ENCODE results near the gene TP53. TPM values are rescaled to one million over a fixed set of nuclear protein-coding genes. Genes with fewer than 3 reads are reported as not detected.

TP53 gene
- total and polyA plus RNA-seq, 9 of the 15 experiments (the other 6 are each of a cell fraction or from before 2014, with no cell fraction given) = 2.8 to 14.0 (median 7.1) TPM

DNA sequence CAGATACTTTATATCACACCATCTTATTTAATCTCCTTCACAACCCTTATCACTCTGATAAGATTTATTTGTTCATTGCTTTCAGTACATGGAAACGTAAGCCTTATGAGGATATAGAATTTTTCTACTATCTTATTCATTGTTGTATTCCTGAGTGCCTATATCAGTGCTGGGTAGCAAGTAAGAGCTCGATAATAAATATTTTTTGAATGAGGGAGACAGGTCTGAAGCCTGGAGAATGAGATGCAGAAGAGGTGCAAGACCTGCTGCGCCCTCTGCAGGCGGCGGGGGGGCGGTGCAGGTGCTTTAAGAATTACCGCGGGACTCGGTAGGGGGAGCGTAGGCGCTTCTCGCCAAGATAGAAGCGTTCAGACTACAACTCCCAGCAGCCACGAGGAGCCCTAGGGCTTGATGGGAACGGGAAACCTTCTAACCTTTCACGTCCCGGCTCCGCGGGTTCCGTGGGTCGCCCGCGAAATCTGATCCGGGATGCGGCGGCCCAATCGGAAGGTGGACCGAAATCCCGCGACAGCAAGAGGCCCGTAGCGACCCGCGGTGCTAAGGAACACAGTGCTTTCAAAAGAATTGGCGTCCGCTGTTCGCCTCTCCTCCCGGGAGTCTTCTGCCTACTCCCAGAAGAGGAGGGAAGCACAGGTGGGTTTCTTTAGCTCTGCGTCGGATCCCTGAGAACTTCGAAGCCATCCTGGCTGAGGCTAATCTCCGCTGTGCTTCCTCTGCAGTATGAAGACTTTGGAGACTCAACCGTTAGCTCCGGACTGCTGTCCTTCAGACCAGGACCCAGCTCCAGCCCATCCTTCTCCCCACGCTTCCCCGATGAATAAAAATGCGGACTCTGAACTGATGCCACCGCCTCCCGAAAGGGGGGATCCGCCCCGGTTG lies 868 bp upstream of the TP53 start, which contains the start of gene WRAP53 (continued):
- TF ChIP-seq, protein P1, sequence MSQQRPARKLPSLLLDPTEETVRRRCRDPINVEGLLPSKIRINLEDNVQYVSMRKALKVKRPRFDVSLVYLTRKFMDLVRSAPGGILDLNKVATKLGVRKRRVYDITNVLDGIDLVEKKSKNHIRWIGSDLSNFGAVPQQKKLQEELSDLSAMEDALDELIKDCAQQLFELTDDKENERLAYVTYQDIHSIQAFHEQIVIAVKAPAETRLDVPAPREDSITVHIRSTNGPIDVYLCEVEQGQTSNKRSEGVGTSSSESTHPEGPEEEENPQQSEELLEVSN (IDR thresholded peaks at IDR 0.05; ENCODE audit: borderline replicate concordance in 1 of 2, extremely low read depth in 1 of 2, insufficient read depth in 1 of 2, insufficient read length in 1 of 2, low read depth in 1 of 2, low read length in 1 of 2, poor library complexity in 1 of 2, severe bottlenecking in 1 of 2) = peak in 1 of 2 experiments; percentile 14
- TF ChIP-seq, protein P2, sequence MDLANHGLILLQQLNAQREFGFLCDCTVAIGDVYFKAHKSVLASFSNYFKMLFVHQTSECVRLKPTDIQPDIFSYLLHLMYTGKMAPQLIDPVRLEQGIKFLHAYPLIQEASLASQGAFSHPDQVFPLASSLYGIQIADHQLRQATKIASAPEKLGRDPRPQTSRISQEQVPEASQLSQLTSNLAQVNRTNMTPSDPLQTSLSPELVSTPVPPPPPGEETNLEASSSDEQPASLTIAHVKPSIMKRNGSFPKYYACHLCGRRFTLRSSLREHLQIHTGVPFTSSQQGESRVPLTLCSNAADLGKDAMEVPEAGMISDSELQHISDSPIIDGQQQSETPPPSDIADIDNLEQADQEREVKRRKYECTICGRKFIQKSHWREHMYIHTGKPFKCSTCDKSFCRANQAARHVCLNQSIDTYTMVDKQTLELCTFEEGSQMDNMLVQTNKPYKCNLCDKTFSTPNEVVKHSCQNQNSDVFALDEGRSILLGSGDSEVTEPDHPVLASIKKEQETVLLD (IDR thresholded peaks at IDR 0.05) = no peak
- TF ChIP-seq RAD21 (CRISPR knock-in tag; conservative IDR thresholded peaks at IDR 0.05 in 1 of 2, IDR thresholded peaks at IDR 0.05 in 1 of 2) (peak; percentile 75 to 84), JUND (IDR thresholded peaks at IDR 0.05; ENCODE audit: borderline replicate concordance, low read depth, low read length) (0 out of 2 replicates have a peak, but pooled peaks have one; percentile 15), JUND (tag; IDR thresholded peaks at IDR 0.05; ENCODE audit: borderline replicate concordance, low read depth, low read length) (no peak), SIN3B (IDR thresholded peaks at IDR 0.05; ENCODE audit: low read depth) (0 out of 2 replicates have a peak, but pooled peaks have one; percentile 22), CREM (IDR thresholded peaks at IDR 0.05; ENCODE audit: low read depth) (peak; percentile 72; the same call in 1 of the 2 replicates), ZNF717 (CRISPR knock-in tag; IDR thresholded peaks at IDR 0.05) (no peak), STAG1 (CRISPR knock-in tag; IDR thresholded peaks at IDR 0.05; ENCODE audit: borderline replicate concordance) (no peak), MEIS2 (IDR thresholded peaks at IDR 0.05; ENCODE audit: partially characterized antibody) (peak; percentile 44), ESRRA (IDR thresholded peaks at IDR 0.05; ENCODE audit: borderline replicate concordance, low read depth) (peak; percentile 64), SUPT5H (IDR thresholded peaks at IDR 0.05) (peak; percentile 57), RBFOX2 (IDR thresholded peaks at IDR 0.05; ENCODE audit: low read depth, low read length) (peak; percentile 75), RCOR1 (IDR thresholded peaks at IDR 0.05; ENCODE audit: borderline replicate concordance in 1 of 2, low read depth in 2 of 2, low read length in 2 of 2) (0 out of 4 replicates have a peak, but pooled peaks of 1 of the 2 experiments have one; percentile 43)
- TF ChIP-seq, protein P3, sequence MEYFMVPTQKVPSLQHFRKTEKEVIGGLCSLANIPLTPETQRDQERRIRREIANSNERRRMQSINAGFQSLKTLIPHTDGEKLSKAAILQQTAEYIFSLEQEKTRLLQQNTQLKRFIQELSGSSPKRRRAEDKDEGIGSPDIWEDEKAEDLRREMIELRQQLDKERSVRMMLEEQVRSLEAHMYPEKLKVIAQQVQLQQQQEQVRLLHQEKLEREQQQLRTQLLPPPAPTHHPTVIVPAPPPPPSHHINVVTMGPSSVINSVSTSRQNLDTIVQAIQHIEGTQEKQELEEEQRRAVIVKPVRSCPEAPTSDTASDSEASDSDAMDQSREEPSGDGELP (CRISPR knock-in tag; IDR thresholded peaks at IDR 0.05; ENCODE audit: borderline replicate concordance) = peak; percentile 45; the same call in 1 of the 2 replicates
- TF ChIP-seq, protein P4, sequence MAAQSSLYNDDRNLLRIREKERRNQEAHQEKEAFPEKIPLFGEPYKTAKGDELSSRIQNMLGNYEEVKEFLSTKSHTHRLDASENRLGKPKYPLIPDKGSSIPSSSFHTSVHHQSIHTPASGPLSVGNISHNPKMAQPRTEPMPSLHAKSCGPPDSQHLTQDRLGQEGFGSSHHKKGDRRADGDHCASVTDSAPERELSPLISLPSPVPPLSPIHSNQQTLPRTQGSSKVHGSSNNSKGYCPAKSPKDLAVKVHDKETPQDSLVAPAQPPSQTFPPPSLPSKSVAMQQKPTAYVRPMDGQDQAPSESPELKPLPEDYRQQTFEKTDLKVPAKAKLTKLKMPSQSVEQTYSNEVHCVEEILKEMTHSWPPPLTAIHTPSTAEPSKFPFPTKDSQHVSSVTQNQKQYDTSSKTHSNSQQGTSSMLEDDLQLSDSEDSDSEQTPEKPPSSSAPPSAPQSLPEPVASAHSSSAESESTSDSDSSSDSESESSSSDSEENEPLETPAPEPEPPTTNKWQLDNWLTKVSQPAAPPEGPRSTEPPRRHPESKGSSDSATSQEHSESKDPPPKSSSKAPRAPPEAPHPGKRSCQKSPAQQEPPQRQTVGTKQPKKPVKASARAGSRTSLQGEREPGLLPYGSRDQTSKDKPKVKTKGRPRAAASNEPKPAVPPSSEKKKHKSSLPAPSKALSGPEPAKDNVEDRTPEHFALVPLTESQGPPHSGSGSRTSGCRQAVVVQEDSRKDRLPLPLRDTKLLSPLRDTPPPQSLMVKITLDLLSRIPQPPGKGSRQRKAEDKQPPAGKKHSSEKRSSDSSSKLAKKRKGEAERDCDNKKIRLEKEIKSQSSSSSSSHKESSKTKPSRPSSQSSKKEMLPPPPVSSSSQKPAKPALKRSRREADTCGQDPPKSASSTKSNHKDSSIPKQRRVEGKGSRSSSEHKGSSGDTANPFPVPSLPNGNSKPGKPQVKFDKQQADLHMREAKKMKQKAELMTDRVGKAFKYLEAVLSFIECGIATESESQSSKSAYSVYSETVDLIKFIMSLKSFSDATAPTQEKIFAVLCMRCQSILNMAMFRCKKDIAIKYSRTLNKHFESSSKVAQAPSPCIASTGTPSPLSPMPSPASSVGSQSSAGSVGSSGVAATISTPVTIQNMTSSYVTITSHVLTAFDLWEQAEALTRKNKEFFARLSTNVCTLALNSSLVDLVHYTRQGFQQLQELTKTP (IDR thresholded peaks at IDR 0.05; ENCODE audit: low read depth in 1 of 2, partially characterized antibody in 2 of 2) = peak in 1 of 2 experiments; percentile 96
